ENCODE measurements around the gene SLC35B3.

SLC35B3 gene

DNA sequence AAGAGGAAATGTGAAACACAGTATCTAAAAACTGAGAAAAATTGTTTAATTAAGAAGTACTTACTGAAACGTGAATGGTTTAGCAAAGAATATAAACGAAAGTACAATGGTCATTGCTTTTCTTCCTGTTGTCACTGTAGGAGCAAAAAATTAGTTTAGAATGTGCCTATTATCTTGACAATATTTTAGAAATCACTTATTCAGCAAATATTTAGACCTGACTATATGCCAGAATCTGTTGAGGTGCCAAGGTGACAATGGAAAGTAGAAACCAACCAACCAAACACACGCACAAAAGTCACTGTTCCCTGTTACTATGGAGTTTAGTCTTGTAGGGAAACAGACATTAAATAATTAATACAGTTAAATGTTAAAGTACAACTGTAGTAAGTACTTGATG lies 20.5 kb downstream of the SLC35B3 start:
- no peak for DNase-seq

- peak; percentile 21 for DNase-seq
These were observed 29.4 kb downstream of the SLC35B3 start for GRCh38 chr6:8405946-8406345.

- DNase-seq: no peak
These were observed 32.8 kb downstream of the SLC35B3 start for GRCh38 chr6:8402546-8402945.

GRCh38 chr6:8400663-8401062 lies 34.7 kb downstream of the SLC35B3 start:
- no peak for DNase-seq

DNA sequence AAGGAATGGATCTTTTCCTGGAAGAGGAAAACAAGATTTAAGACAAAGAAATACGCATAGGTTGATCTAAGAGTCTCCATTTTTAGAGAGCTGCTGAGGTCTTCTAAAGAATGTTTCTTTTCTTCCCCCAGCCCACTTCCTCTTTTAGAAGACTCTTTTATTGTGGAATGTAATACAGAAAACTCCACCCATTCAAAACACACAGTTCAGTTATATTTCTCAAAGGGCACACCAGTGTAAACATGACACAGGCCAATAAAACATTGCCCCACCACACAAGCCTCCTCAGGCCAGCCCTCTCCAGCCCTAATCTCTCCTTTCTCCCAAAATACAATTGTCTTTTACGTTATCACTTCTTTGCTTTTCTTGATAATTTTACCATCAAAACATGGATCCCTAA lies 42.8 kb downstream of the SLC35B3 start:
- no peak for DNase-seq

- DNase-seq: no peak
These were observed 43.4 kb downstream of the SLC35B3 start for GRCh38 chr6:8391934-8392333.

DNA sequence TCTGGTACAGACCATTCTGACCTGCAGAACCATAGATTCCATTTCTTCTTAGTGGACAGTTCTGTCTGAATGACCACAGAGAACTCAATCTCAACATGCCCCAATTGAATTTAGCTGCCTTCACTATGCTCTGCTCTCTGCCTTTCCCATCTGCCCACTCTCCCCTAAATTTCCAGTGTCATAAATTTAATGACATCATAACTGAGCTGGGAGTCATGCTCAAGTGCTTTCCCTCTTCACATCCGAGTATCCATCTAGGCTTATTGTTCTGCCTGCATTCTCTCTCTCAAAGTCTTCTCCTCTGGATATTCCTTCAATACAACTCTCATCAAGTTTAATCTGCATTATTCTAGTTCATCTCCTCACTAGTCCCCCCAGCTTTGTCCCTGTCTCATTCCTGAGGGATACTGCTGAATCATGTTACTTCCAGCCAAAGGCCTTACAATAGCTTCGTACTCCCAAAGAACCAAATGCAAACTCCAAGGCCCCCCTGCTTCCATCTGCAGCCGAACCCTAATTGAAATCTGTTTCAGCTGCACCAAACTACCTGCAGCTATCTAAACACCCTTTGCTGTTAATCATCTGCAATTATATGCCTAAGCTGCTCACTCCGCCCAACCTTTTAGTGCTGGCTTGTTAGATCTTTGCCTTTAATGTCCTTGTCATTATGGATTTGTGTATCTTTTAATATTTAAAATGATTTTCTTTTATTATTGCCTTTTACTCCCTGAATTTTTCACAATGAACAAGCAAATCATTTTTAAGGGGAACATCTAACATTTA lies 46.1 kb downstream of the SLC35B3 start:
- no peak for DNase-seq

DNA sequence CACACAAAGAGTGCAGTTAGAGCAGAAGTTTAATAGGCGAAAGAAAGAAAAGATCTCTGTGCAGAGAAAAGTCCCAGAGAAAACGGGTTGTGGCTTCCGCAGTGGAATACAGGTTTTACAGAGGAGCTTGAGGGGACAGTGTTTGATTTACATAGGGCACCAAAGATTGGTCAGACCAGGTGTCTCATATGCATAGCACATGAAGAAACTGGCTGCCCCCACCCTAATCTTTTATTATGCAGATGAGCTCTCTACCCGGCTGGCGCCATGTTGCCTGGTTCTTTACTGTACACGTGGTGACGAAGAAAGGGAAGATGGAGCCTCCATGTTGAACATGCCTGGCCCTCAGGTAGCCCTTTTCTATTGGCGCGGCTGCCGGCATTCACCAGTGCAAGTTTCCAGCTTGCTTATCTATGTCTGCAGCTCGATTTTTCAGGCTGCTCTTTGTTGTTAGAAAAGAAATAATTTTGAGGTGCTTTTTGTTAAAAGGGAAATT lies 47.4 kb downstream of the SLC35B3 start:
- no peak for DNase-seq

DNA sequence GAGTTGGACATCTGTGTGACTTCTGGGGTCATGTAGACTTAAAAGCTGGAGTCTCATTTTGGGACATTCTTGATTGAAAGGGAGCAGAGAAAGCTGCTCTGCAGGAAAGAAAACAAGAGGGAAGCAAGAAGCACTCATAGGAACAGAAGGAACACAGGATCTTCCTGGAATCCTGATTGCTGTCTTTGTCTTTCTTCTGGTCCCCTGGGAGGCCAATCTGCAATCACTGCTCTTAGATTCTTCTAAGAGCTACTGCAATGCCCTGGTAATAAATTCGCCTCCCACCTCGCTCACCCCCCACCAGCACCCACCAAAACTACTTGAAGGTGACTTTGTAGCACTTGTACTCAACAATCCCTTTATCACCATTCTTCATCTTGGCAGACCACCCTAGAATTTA lies 51.8 kb downstream of the SLC35B3 start:
- DNase-seq: no peak

DNA sequence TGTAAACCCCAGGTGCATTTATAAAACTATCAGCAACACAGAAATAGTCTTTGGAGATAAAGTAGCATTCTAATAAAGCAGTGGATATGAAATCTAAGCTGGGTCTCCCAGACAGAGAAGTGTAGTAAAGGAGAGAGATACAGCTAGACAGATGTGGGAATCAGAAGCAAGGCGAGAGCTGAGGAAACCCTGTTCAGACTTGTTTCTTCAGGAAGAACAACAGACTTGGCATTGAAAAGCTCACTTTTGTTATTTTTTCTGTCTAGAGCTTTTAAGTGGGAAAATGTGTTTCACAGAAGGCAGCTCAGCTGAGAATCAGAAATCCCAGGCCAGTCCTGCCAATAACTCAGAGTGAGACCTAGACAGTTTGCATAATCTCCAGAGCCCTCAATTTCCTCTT lies 52.9 kb downstream of the SLC35B3 start:
- no peak for DNase-seq

- DNase-seq: no peak
These were observed 59.4 kb downstream of the SLC35B3 start for GRCh38 chr6:8375916-8376315.
